Measurements from ENCODE around the gene TRIM44.
"Not testable (repeated sequence)": the region's sequence is repeated elsewhere in the genome, so short reads cannot be mapped to it uniquely, and the experiment has no call there.

The TRIM44 gene

GRCh38 chr11:35655254-35655653, 7.3 kb upstream of the TRIM44 start:
- Histone ChIP-seq H3K9ac (ENCODE audit: low read depth, low read length) (no peak overlapping the region), H3K9me3 (ENCODE audit: control insufficient read depth, insufficient read depth, low read length) (no peaks in the 10 kb centered on the region), H3K36me3 (ENCODE audit: control insufficient read depth, insufficient read depth, low read length) (no peaks in the 10 kb centered on the region), H3K4me3 (ENCODE audit: low read depth, low read length) (no peak overlapping the region), H3K27me3 (ENCODE audit: control insufficient read depth, insufficient read depth, low read length) (peaks cover 67% of the 10 kb centered on the region), H3K4me1 (ENCODE audit: control insufficient read depth, insufficient read depth, low read length) (peaks cover 19% of the 10 kb centered on the region), H3K27ac (ENCODE audit: low read depth, low read length) (no peak overlapping the region)

GRCh38 chr11:35655856-35656255, 6.7 kb upstream of the TRIM44 start:
- Histone ChIP-seq H3K4me3 (ENCODE audit: low read depth, low read length) (no peak overlapping the region), H3K9ac (ENCODE audit: low read depth, low read length) (no peak overlapping the region), H3K36me3 (ENCODE audit: control insufficient read depth, insufficient read depth, low read length) (no peaks in the 10 kb centered on the region), H3K27ac (ENCODE audit: low read depth, low read length) (no peak overlapping the region), H3K4me1 (ENCODE audit: control insufficient read depth, insufficient read depth, low read length) (peaks cover 19% of the 10 kb centered on the region), H3K9me3 (ENCODE audit: control insufficient read depth, insufficient read depth, low read length) (no peaks in the 10 kb centered on the region), H3K27me3 (ENCODE audit: control insufficient read depth, insufficient read depth, low read length) (peaks cover 65% of the 10 kb centered on the region)

- Histone ChIP-seq H3K9me3 (ENCODE audit: control insufficient read depth, insufficient read depth, low read length) (no peaks in the 10 kb centered on the region), H3K27me3 (ENCODE audit: control insufficient read depth, insufficient read depth, low read length) (peaks cover 73% of the 10 kb centered on the region), H3K36me3 (ENCODE audit: control insufficient read depth, insufficient read depth, low read length) (no peaks in the 10 kb centered on the region), H3K27ac (ENCODE audit: low read depth, low read length) (no peak overlapping the region), H3K4me3 (ENCODE audit: low read depth, low read length) (no peak overlapping the region), H3K4me1 (ENCODE audit: control insufficient read depth, insufficient read depth, low read length) (peaks cover 27% of the 10 kb centered on the region), H3K9ac (ENCODE audit: low read depth, low read length) (no peak overlapping the region)
Observed at GRCh38 chr11:35658020-35658948, 4.3 kb upstream of the TRIM44 start.

DNA sequence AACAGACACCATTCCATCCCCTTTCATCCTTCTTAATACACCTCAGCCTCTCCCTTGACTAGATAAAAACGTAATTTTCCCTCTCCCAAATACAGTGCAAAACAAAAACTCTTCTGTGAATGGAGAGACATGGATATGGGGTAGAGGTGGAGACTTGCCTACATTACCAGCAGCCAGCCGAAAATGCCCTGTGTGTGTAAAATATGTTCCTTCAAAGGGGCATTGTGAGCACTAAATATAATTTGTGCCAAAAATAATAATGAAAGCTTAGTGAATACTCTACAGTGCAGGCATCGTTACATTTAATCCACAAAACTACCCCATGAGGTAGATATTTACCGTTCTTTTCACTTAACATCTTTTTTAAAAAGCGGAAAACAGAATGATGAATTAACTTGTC, 1.0 kb upstream of the TRIM44 start:
- Histone ChIP-seq H3K4me1 (ENCODE audit: control insufficient read depth, insufficient read depth, low read length) (peaks cover 8% of the 10 kb centered on the region; the same call in 1 of the 2 replicates), H3K27ac (ENCODE audit: low read depth, low read length) (no peak overlapping the region), H3K4me3 (ENCODE audit: low read depth, low read length) (no peak overlapping the region), H3K9ac (ENCODE audit: low read depth, low read length) (no peak overlapping the region), H3K9me3 (ENCODE audit: control insufficient read depth, insufficient read depth, low read length) (peaks cover 14% of the 10 kb centered on the region; the same call in 1 of the 2 replicates), H3K27me3 (ENCODE audit: control insufficient read depth, insufficient read depth, low read length) (peaks cover 52% of the 10 kb centered on the region), H3K36me3 (ENCODE audit: control insufficient read depth, insufficient read depth, low read length) (no peaks in the 10 kb centered on the region; the same call in 1 of the 2 replicates)

DNA sequence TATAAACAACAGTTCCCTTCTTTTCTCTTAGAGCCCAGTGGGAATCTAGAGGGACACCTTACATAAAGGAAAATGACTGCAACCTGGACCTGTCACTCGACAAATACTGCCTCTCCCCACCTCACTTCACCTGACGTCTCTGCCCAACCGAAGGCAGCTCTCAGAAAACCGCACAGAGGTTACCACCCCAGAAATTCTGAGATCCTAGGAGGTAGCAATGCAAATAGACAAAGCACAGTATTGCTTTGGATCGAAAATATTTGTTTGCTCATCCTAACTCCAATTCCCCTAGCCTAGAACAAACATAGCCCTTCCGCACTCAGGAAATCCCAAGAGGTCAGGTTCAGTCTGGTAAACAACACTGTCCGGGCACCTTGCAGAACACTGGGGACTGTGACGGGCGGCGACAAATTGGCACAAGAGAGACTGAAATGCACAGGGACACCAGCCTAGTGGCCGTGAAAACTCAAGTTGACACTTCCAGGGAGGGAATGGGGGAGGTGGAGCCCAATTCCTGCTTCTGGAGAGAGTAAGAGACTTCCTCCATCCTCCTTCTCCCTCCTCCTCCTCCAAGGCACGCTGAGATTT, 420 bp upstream of the TRIM44 start:
- peaks cover 46% of the 10 kb centered on the region for H3K27me3 ChIP-seq (ENCODE audit: control insufficient read depth, insufficient read depth, low read length)
- peak overlapping the region; percentile 69 for H3K27ac ChIP-seq (ENCODE audit: low read depth, low read length)
- H3K36me3 ChIP-seq (ENCODE audit: control insufficient read depth, insufficient read depth, low read length), result no peaks in the 10 kb centered on the region; the same call in 1 of the 2 replicates
- H3K9me3 ChIP-seq (ENCODE audit: control insufficient read depth, insufficient read depth, low read length), result peaks cover 14% of the 10 kb centered on the region; the same call in 1 of the 2 replicates
- peaks cover 8% of the 10 kb centered on the region; the same call in 1 of the 2 replicates for H3K4me1 ChIP-seq (ENCODE audit: control insufficient read depth, insufficient read depth, low read length)
- H3K9ac ChIP-seq (ENCODE audit: low read depth, low read length), result peak overlapping the region; percentile 63; the same call in 1 of the 2 replicates
- peak overlapping the region; percentile 61 for H3K4me3 ChIP-seq (ENCODE audit: low read depth, low read length)

DNA sequence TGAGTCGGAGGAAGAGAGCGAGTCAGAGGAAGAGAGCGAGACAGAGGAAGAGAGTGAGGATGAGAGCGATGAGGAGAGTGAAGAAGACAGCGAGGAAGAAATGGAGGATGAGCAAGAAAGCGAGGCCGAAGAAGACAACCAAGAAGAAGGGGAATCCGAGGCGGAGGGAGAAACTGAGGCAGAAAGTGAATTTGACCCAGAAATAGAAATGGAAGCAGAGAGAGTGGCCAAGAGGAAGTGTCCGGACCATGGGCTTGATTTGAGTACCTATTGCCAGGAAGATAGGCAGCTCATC, 780 bp downstream of the TRIM44 start:
- Histone ChIP-seq H3K36me3 (ENCODE audit: control insufficient read depth, insufficient read depth, low read length) (no peaks in the 10 kb centered on the region; the same call in 1 of the 2 replicates), H3K9ac (ENCODE audit: low read depth, low read length) (no peak overlapping the region), H3K4me1 (ENCODE audit: control insufficient read depth, insufficient read depth, low read length) (peaks cover 8% of the 10 kb centered on the region; the same call in 1 of the 2 replicates), H3K9me3 (ENCODE audit: control insufficient read depth, insufficient read depth, low read length) (peaks cover 14% of the 10 kb centered on the region; the same call in 1 of the 2 replicates), H3K27ac (ENCODE audit: low read depth, low read length) (no peak overlapping the region), H3K4me3 (ENCODE audit: low read depth, low read length) (peak overlapping the region; percentile 61), H3K27me3 (ENCODE audit: control insufficient read depth, insufficient read depth, low read length) (peaks cover 36% of the 10 kb centered on the region)

- Histone ChIP-seq H3K4me3 (ENCODE audit: low read depth, low read length) (no peak overlapping the region), H3K4me1 (ENCODE audit: control insufficient read depth, insufficient read depth, low read length) (peaks cover 8% of the 10 kb centered on the region; the same call in 1 of the 2 replicates), H3K27ac (ENCODE audit: low read depth, low read length) (no peak overlapping the region)
Observed at GRCh38 chr11:35664977-35665441, 2.4 kb downstream of the TRIM44 start.

GRCh38 chr11:35667257-35667656, 4.7 kb downstream of the TRIM44 start:
- Histone ChIP-seq H3K27ac (ENCODE audit: low read depth, low read length) (no peak overlapping the region), H3K4me1 (ENCODE audit: control insufficient read depth, insufficient read depth, low read length) (0 out of 2 replicates have a peak, but pooled peaks cover 2% of the 10 kb centered on the region), H3K27me3 (ENCODE audit: control insufficient read depth, insufficient read depth, low read length) (peaks cover 10% of the 10 kb centered on the region), H3K4me3 (ENCODE audit: low read depth, low read length) (no peak overlapping the region), H3K9ac (ENCODE audit: low read depth, low read length) (no peak overlapping the region), H3K9me3 (ENCODE audit: control insufficient read depth, insufficient read depth, low read length) (peaks cover 14% of the 10 kb centered on the region; the same call in 1 of the 2 replicates), H3K36me3 (ENCODE audit: control insufficient read depth, insufficient read depth, low read length) (no peaks in the 10 kb centered on the region; the same call in 1 of the 2 replicates)

More at GRCh38 chr11:35664977-35665441, 2.4 kb downstream of the TRIM44 start:
- peaks cover 14% of the 10 kb centered on the region; the same call in 1 of the 2 replicates for H3K9me3 ChIP-seq (ENCODE audit: control insufficient read depth, insufficient read depth, low read length)
- no peak overlapping the region for H3K9ac ChIP-seq (ENCODE audit: low read depth, low read length)
- H3K27me3 ChIP-seq (ENCODE audit: control insufficient read depth, insufficient read depth, low read length), result peaks cover 23% of the 10 kb centered on the region
- H3K36me3 ChIP-seq (ENCODE audit: control insufficient read depth, insufficient read depth, low read length), result no peaks in the 10 kb centered on the region; the same call in 1 of the 2 replicates

GRCh38 chr11:35668350-35668749, 5.8 kb downstream of the TRIM44 start:
- H3K9me3 ChIP-seq (ENCODE audit: control insufficient read depth, insufficient read depth, low read length), result peaks cover 14% of the 10 kb centered on the region; the same call in 1 of the 2 replicates
- H3K27me3 ChIP-seq (ENCODE audit: control insufficient read depth, insufficient read depth, low read length); H3K4me1 ChIP-seq (ENCODE audit: control insufficient read depth, insufficient read depth, low read length): not testable (repeated sequence)

GRCh38 chr11:35671396-35672127, 9.0 kb downstream of the TRIM44 start:
- Histone ChIP-seq H3K27me3 (ENCODE audit: control insufficient read depth, insufficient read depth, low read length) (no peaks in the 10 kb centered on the region), H3K36me3 (ENCODE audit: control insufficient read depth, insufficient read depth, low read length) (no peaks in the 10 kb centered on the region), H3K9me3 (ENCODE audit: control insufficient read depth, insufficient read depth, low read length) (no peaks in the 10 kb centered on the region), H3K27ac (ENCODE audit: low read depth, low read length) (no peak overlapping the region), H3K4me3 (ENCODE audit: low read depth, low read length) (no peak overlapping the region), H3K9ac (ENCODE audit: low read depth, low read length) (no peak overlapping the region), H3K4me1 (ENCODE audit: control insufficient read depth, insufficient read depth, low read length) (0 out of 2 replicates have a peak, but pooled peaks cover 5% of the 10 kb centered on the region)

More at GRCh38 chr11:35668350-35668749, 5.8 kb downstream of the TRIM44 start:
- not testable (repeated sequence) for H3K36me3 ChIP-seq (ENCODE audit: control insufficient read depth, insufficient read depth, low read length); H3K4me3 ChIP-seq (ENCODE audit: low read depth, low read length); H3K9ac ChIP-seq (ENCODE audit: low read depth, low read length); H3K27ac ChIP-seq (ENCODE audit: low read depth, low read length)

All from HUES48 (cell line).